ENCODE data around the gene SLC48A1.
A peak's percentile ranks its signal among the peaks of the same experiment; 100 is the strongest.

The SLC48A1 gene

GRCh38 chr12:47778881-47779280 lies 5.8 kb downstream of the SLC48A1 start:
- no peak for DNase-seq (ENCODE audit: low spot score)

GRCh38 chr12:47779301-47779942 lies 6.4 kb downstream of the SLC48A1 start:
- peak; percentile 76 for DNase-seq (ENCODE audit: low spot score)

- DNase-seq (ENCODE audit: low spot score): no peak
These were observed 7.0 kb downstream of the SLC48A1 start for GRCh38 chr12:47779943-47780504.

- no peak for DNase-seq (ENCODE audit: low spot score)
These were observed 8.7 kb downstream of the SLC48A1 start for GRCh38 chr12:47781479-47782371.

- no peak for DNase-seq (ENCODE audit: low spot score)
These were observed 9.3 kb downstream of the SLC48A1 start for GRCh38 chr12:47782372-47782770.

- DNase-seq (ENCODE audit: low spot score): no peak
These were observed 10.2 kb downstream of the SLC48A1 start for GRCh38 chr12:47783024-47783755.

GRCh38 chr12:47783821-47784819 lies 11.1 kb downstream of the SLC48A1 start:
- DNase-seq (ENCODE audit: low spot score): no peak

- no peak for DNase-seq (ENCODE audit: low spot score)
These were observed 12.2 kb downstream of the SLC48A1 start for GRCh38 chr12:47785036-47785886.

GRCh38 chr12:47785887-47786661 lies 13.0 kb downstream of the SLC48A1 start:
- DNase-seq (ENCODE audit: low spot score): no peak

GRCh38 chr12:47786662-47787280 lies 13.7 kb downstream of the SLC48A1 start:
- DNase-seq (ENCODE audit: low spot score): no peak

- no peak for DNase-seq (ENCODE audit: low spot score)
These were observed 14.7 kb downstream of the SLC48A1 start for GRCh38 chr12:47787596-47788319.

GRCh38 chr12:47789141-47789540 lies 16.1 kb downstream of the SLC48A1 start:
- DNase-seq (ENCODE audit: low spot score): no peak

GRCh38 chr12:47789712-47790489 lies 16.9 kb downstream of the SLC48A1 start:
- no peak for DNase-seq (ENCODE audit: low spot score)

- no peak for DNase-seq (ENCODE audit: low spot score)
These were observed 17.8 kb downstream of the SLC48A1 start for GRCh38 chr12:47790676-47791350.

GRCh38 chr12:47791351-47791746 lies 18.3 kb downstream of the SLC48A1 start:
- no peak for DNase-seq (ENCODE audit: low spot score)

- DNase-seq (ENCODE audit: low spot score): no peak
These were observed 18.8 kb downstream of the SLC48A1 start for GRCh38 chr12:47791874-47792273.

All from RKO (cell line).